ENCODE data around the gene NFIC.

- TF ChIP-seq CTCF (IDR thresholded peaks at IDR 0.05): no peak
- TF ChIP-seq POLR2A (IDR thresholded peaks at IDR 0.05): no peak
Measured at GRCh38 chr19:3344608-3345598, 21.5 kb upstream of the NFIC start.

Data from right lobe of liver (tissue), 4 donors.